Fibroblast of the aortic adventitia (primary cell): ENCODE data around the gene COLEC12. TPM values are rescaled to one million over a fixed set of nuclear protein-coding genes. Genes with fewer than 3 reads are reported as not detected.

Experiments used
- DNase-seq: peaks from one replicate; pipeline ENCODE4 v3.0.0-alpha.2; 2010; ENCODE audit warnings: low read depth
- H3K4me3 ChIP-seq: 2 replicates; pipeline ENCODE4 v1.5.1; 2011; ENCODE audit warnings: low read depth, mild to moderate bottlenecking, control low read depth, low read length, moderate library complexity
- CTCF ChIP-seq: IDR thresholded peaks from 2 replicates; pipeline ENCODE4 v1.5.1; 2011; ENCODE audit warnings: mild to moderate bottlenecking, low read length, control low read depth, inconsistent platforms; ENCODE audit not compliant: insufficient read depth
- total RNA-seq: library from RNA; depleted of rRNA; stranded (reverse); fragments of >200 nt; gene quantifications from 2 replicates; pipeline ENCODE4 v1.2.3, GENCODE V29; 2012; ENCODE audit warnings: low replicate concordance

Gene COLEC12
- total RNA-seq, 1 donor: 109 TPM

DNA sequence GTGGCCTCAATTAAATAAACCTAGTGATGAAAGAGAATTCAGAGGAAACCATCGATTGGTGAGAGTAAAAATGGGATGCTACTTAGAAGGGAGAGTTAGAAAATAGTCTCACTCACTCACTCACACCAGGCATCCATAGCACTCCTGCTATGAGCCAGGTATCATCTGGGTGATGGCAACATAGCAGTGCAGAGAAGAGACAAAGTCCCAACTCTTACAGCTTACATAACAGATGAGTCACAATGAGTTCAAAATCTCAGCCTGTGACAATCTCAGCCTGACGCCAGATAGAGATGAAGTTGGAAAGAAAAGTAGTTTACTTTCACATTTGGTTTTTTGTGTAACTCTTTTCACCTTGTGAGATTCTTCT is 177.3 kb downstream of the COLEC12 start:
- H3K4me3 ChIP-seq: no peak overlapping the region
- no peak for TF ChIP-seq CTCF
- peak; percentile 63 for DNase-seq

DNA sequence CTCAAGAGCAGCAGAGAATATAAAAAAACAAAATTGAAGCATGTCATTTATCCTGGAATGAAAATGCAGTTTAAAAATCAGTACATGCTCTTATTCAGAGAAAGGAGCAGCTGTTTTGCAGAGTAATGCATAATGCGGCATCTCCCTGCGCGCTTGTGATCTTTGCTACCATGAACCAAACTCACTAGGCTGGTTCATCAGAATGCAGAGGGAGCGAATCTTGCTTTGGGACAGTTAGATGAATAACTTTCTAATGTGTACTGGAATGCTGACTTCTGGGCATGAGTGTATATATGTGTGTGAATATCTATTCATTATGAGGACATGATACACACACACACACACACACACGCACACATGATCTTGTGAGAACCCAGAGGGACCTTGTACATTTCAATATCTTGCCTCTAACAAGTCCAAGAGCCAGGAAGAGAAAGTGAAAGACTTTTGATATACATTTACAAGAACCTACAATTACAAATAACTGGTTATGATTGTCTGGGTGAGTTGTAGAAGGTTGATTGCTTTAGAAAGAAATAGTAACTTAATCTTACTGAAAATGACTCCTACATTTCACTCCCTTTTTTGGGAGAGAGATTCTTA is 178.5 kb downstream of the COLEC12 start:
- no peak for TF ChIP-seq CTCF
- DNase-seq: no peak
- H3K4me3 ChIP-seq: no peak overlapping the region

- no peak overlapping the region for H3K4me3 ChIP-seq
- DNase-seq: no peak
- TF ChIP-seq CTCF: no peak
These were observed 180.3 kb downstream of the COLEC12 start for GRCh38 chr18:320155-320554.

GRCh38 chr18:319720-320119 is 180.8 kb downstream of the COLEC12 start:
- no peak for TF ChIP-seq CTCF
- no peak overlapping the region for H3K4me3 ChIP-seq
- DNase-seq: no peak

- no peak for TF ChIP-seq CTCF
- no peak overlapping the region for H3K4me3 ChIP-seq
- no peak for DNase-seq
These were observed 181.7 kb downstream of the COLEC12 start for GRCh38 chr18:318791-319291.

DNA sequence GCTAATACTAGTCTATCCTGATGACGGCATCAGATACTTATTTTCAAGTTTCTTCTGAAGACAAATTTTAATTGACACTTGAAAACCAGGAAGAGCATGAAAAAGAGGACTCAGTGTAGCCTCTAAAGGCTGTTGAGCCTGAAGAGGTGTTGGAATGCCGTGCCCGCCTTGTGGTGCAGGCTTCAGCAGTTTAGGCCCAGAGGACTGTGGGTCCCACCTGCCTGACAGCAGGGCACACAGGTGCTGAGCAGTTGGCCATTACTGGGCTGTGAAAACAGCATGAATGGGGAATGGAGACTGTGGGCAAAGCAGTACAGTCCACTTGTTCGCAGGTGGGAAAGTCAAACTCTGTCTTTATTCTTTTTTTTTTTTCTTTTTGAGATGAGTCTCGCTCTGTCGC is 182.9 kb downstream of the COLEC12 start:
- TF ChIP-seq CTCF: no peak
- no peak overlapping the region for H3K4me3 ChIP-seq
- no peak for DNase-seq

DNA sequence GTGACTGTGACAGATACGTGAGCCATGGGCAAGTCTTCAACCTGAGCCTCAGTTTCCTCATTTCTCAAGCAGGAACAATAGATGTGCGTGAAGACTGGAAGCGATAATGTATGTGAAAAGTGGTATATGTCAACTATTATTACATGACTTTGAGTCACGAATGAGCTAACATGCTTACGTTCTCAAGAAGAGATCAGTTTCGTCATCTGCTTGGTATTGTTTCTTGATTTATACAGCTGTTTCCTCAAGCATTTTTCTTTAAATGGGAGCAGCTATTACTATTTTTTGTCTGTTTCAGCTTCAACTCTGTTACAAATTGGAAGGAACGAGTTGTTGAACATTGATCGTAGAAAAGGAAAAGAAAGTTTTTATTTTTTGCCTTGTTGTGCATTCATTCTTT is 184.1 kb downstream of the COLEC12 start:
- DNase-seq: peak; percentile 54
- no peak overlapping the region for H3K4me3 ChIP-seq
- TF ChIP-seq CTCF: no peak
